ENCODE data around the gene CARD11.

Gene CARD11

GRCh38 chr7:2894118-2894940 lies 149.3 kb downstream of the CARD11 start:
- no peak overlapping the region for H3K4me3 ChIP-seq (ENCODE audit: low read depth in 1 of 2, low read length in 1 of 2)
- TF ChIP-seq, protein P1, sequence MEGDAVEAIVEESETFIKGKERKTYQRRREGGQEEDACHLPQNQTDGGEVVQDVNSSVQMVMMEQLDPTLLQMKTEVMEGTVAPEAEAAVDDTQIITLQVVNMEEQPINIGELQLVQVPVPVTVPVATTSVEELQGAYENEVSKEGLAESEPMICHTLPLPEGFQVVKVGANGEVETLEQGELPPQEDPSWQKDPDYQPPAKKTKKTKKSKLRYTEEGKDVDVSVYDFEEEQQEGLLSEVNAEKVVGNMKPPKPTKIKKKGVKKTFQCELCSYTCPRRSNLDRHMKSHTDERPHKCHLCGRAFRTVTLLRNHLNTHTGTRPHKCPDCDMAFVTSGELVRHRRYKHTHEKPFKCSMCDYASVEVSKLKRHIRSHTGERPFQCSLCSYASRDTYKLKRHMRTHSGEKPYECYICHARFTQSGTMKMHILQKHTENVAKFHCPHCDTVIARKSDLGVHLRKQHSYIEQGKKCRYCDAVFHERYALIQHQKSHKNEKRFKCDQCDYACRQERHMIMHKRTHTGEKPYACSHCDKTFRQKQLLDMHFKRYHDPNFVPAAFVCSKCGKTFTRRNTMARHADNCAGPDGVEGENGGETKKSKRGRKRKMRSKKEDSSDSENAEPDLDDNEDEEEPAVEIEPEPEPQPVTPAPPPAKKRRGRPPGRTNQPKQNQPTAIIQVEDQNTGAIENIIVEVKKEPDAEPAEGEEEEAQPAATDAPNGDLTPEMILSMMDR (IDR thresholded peaks at IDR 0.05): no peak
- no peak overlapping the region for H3K27ac ChIP-seq

GRCh38 chr7:2893411-2893861 lies 150.2 kb downstream of the CARD11 start:
- Histone ChIP-seq H3K27me3 (peaks cover 10% of the 10 kb centered on the region), H3K36me3 (no peaks in the 10 kb centered on the region), H3K27ac (no peak overlapping the region), H3K4me3 (ENCODE audit: low read depth in 1 of 2, low read length in 1 of 2) (no peak overlapping the region), H3K4me1 (ENCODE audit: control insufficient read depth in 1 of 2, insufficient read depth in 1 of 2, low read depth in 1 of 2, low read length in 1 of 2) (no peaks in the 10 kb centered on the region), H3K9me3 (no peaks in the 10 kb centered on the region)
- TF ChIP-seq, protein P1 (IDR thresholded peaks at IDR 0.05): no peak

More at GRCh38 chr7:2894118-2894940, 149.3 kb downstream of the CARD11 start:
- H3K36me3 ChIP-seq: no peaks in the 10 kb centered on the region
- no peaks in the 10 kb centered on the region for H3K4me1 ChIP-seq (ENCODE audit: control insufficient read depth in 1 of 2, insufficient read depth in 1 of 2, low read depth in 1 of 2, low read length in 1 of 2)
- peaks cover 10% of the 10 kb centered on the region for H3K27me3 ChIP-seq
- H3K9me3 ChIP-seq: no peaks in the 10 kb centered on the region

DNA sequence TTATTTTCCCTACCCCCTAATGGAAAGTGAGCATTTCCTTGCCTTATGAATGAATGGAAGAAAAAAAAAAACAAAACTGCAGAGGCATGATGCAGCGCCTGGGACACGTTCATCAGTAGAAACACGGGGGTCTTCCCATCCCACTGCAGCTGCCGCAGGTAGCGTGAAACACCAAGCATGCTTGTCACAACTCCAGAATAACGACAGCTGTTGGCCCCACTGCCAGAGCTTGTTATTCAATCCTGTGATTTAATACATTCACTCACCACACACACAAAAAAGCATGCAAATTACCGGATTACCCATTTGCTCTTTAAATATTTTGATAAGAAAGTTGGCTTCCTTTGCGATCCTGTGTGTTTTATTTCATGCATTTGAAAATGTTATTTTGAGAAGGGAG lies 151.1 kb downstream of the CARD11 start:
- TF ChIP-seq, protein P1 (IDR thresholded peaks at IDR 0.05): no peak
- no peak overlapping the region for H3K4me3 ChIP-seq (ENCODE audit: low read depth in 1 of 2, low read length in 1 of 2)
- no peak overlapping the region for H3K27ac ChIP-seq
- H3K4me1 ChIP-seq (ENCODE audit: control insufficient read depth in 1 of 2, insufficient read depth in 1 of 2, low read depth in 1 of 2, low read length in 1 of 2): no peaks in the 10 kb centered on the region
- peaks cover 10% of the 10 kb centered on the region for H3K27me3 ChIP-seq
- H3K36me3 ChIP-seq: no peaks in the 10 kb centered on the region
- no peaks in the 10 kb centered on the region for H3K9me3 ChIP-seq

GRCh38 chr7:2887816-2888215 lies 155.9 kb downstream of the CARD11 start:
- H3K27ac ChIP-seq: no peak overlapping the region
- no peaks in the 10 kb centered on the region for H3K36me3 ChIP-seq
- TF ChIP-seq, protein P1 (IDR thresholded peaks at IDR 0.05): no peak
- no peaks in the 10 kb centered on the region for H3K9me3 ChIP-seq
- peaks cover 6% of the 10 kb centered on the region for H3K27me3 ChIP-seq
- no peaks in the 10 kb centered on the region for H3K4me1 ChIP-seq (ENCODE audit: control insufficient read depth in 1 of 2, insufficient read depth in 1 of 2, low read depth in 1 of 2, low read length in 1 of 2)
- no peak overlapping the region for H3K4me3 ChIP-seq (ENCODE audit: low read depth in 1 of 2, low read length in 1 of 2)

DNA sequence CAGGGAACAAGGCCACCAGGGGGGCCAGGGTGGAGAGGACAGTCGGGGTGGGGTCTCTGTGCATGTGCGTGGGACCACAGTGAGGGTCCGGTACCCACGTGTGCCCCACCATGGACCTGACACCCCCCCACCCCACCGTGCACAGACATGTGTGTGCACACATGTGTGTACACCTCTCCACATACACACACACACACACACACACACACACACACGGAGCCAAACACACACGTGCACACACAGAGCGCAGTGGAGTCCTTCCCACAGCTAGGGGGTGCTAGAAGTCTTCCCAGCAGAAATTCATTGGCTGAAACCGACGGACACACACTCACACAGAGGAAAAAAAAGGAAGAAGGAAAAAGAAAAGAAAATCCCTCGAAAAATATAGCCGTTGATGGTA lies 156.8 kb downstream of the CARD11 start:
- H3K27ac ChIP-seq: no peak overlapping the region
- TF ChIP-seq, protein P1 (IDR thresholded peaks at IDR 0.05): no peak
- no peaks in the 10 kb centered on the region for H3K4me1 ChIP-seq (ENCODE audit: control insufficient read depth in 1 of 2, insufficient read depth in 1 of 2, low read depth in 1 of 2, low read length in 1 of 2)
- H3K4me3 ChIP-seq (ENCODE audit: low read depth in 1 of 2, low read length in 1 of 2): no peak overlapping the region
- no peaks in the 10 kb centered on the region for H3K36me3 ChIP-seq
- no peaks in the 10 kb centered on the region for H3K9me3 ChIP-seq
- H3K27me3 ChIP-seq: peaks cover 15% of the 10 kb centered on the region
